ENCODE measurements around the gene ALX4. TPM values are rescaled to one million over a fixed set of nuclear protein-coding genes. Genes with fewer than 3 reads are reported as not detected.

The ALX4 gene
- total and polyA plus RNA-seq, 2 donors (not counting 3 experiments of a cell fraction or from before 2014, with no cell fraction given), result not detected

DNA sequence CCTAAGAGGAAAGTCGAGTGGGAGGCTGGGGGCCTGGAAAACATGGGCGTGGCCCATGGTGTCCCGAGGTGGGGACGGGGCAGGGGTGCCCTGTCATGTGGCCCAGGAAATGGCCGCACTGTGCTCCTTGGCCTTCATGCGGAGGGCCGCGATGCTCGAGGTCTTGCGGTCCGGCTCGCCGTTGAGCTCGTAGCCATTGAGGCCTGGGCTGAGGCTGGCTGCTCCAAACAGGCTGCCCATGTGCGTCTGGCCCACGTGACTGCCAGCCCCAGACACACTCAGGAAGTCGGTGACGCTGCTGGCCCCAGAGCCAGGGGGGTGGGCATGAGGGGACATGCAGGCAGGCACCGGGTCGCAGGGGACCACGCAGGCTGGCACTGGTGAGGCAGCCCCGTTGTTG lies 45.2 kb downstream of the ALX4 start:
- TF ChIP-seq, protein P1, sequence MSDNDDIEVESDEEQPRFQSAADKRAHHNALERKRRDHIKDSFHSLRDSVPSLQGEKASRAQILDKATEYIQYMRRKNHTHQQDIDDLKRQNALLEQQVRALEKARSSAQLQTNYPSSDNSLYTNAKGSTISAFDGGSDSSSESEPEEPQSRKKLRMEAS (IDR thresholded peaks at IDR 0.05; ENCODE audit: insufficient read depth, insufficient read length), result no peak
- TF ChIP-seq JUN (IDR thresholded peaks at IDR 0.05; ENCODE audit: borderline replicate concordance, insufficient read depth, insufficient read length, low read depth) (no peak), EZH2 (IDR thresholded peaks at IDR 0.05; ENCODE audit: borderline replicate concordance, low read depth, low read length, severe bottlenecking) (no peak), POLR2A (IDR thresholded peaks at IDR 0.05; ENCODE audit: low read depth, low read length) (no peak), GATA2 (IDR thresholded peaks at IDR 0.05; ENCODE audit: insufficient read depth, insufficient read length, low read depth, low read length) (no peak), FOS (IDR thresholded peaks at IDR 0.05; ENCODE audit: borderline replicate concordance, insufficient read depth, low read length) (no peak), MYC (IDR thresholded peaks at IDR 0.05; ENCODE audit: low read depth, low read length) (no peak), POLR2AphosphoS5 (IDR thresholded peaks at IDR 0.05; ENCODE audit: insufficient read depth, low read depth, low read length) (no peak)
- TF ChIP-seq, protein P2, sequence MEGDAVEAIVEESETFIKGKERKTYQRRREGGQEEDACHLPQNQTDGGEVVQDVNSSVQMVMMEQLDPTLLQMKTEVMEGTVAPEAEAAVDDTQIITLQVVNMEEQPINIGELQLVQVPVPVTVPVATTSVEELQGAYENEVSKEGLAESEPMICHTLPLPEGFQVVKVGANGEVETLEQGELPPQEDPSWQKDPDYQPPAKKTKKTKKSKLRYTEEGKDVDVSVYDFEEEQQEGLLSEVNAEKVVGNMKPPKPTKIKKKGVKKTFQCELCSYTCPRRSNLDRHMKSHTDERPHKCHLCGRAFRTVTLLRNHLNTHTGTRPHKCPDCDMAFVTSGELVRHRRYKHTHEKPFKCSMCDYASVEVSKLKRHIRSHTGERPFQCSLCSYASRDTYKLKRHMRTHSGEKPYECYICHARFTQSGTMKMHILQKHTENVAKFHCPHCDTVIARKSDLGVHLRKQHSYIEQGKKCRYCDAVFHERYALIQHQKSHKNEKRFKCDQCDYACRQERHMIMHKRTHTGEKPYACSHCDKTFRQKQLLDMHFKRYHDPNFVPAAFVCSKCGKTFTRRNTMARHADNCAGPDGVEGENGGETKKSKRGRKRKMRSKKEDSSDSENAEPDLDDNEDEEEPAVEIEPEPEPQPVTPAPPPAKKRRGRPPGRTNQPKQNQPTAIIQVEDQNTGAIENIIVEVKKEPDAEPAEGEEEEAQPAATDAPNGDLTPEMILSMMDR (IDR thresholded peaks at IDR 0.05; ENCODE audit: extremely low read depth in 1 of 2, insufficient read depth in 1 of 2, low read depth in 1 of 2, low read length in 2 of 2), result no peak
- no peak for FAIRE-seq
- POLR2A ChIA-PET, result no interaction called here
- no peak for DNase-seq (ENCODE audit: low read depth, low spot score)
- dilution Hi-C loops (cut with MboI; ENCODE audit: extremely low pct_ligation_motif_present, low sequenced_read_pairs), result no loop called here
- BruUV-seq (replicated peaks), result no TSS peak
- peaks cover 12% of the 10 kb centered on the region for H3K4me1 ChIP-seq (ENCODE audit: control insufficient read depth, extremely low read depth, insufficient read depth, low read length)
- no peak overlapping the region for H3K4me2 ChIP-seq (ENCODE audit: insufficient read depth, low read length)
- H3K36me3 ChIP-seq (ENCODE audit: control insufficient read depth in 2 of 2, extremely low read depth in 1 of 2, insufficient read depth in 2 of 2, low read length in 2 of 2), result no peaks in the 10 kb centered on the region
- no peaks in the 10 kb centered on the region for H4K20me1 ChIP-seq (replicated peaks; ENCODE audit: control insufficient read depth, extremely low read depth, insufficient read depth, low read length)
- no peak overlapping the region for H3K4me3 ChIP-seq (replicated peaks in 1 of 3; ENCODE audit: insufficient read depth in 1 of 3, low read depth in 1 of 3, low read length in 3 of 3)
- H3K9me1 ChIP-seq (replicated peaks; ENCODE audit: control insufficient read depth, extremely low read depth, insufficient read depth, low read length), result no peaks in the 10 kb centered on the region
- no peaks in the 10 kb centered on the region for H3K27me3 ChIP-seq (ENCODE audit: control insufficient read depth in 2 of 2, insufficient read depth in 2 of 2, low read length in 2 of 2)
- H2AFZ ChIP-seq (ENCODE audit: low read depth, low read length), result no peak overlapping the region
- intact Hi-C loops (cut with micrococcal nuclease), result no loop called here
- H3K27ac ChIP-seq (ENCODE audit: insufficient read depth, low read depth, low read length), result no peak overlapping the region
- H3K79me2 ChIP-seq (ENCODE audit: control insufficient read depth, insufficient read depth, low read length), result no peaks in the 10 kb centered on the region
- no peak overlapping the region for H3K9ac ChIP-seq (replicated peaks; ENCODE audit: extremely low read depth, insufficient read depth, low read length)
- no peaks in the 10 kb centered on the region for H3K9me3 ChIP-seq (replicated peaks; ENCODE audit: control insufficient read depth, insufficient read depth, low read length)
- CTCF ChIA-PET, result interaction anchor here (2.2 kb wide), 1 partner anchor 21 kb away, joined by 7 read pairs; no protein-coding TSS in a partner anchor

All from endothelial cell of umbilical vein (primary cell).